Mesothelial cell of epicardium (in vitro differentiated cells): Measurements from ENCODE around the gene RTEL1. TPM values are rescaled to one million over a fixed set of nuclear protein-coding genes. Genes with fewer than 3 reads are reported as not detected.
A peak's percentile ranks its signal among the peaks of the same experiment; 100 is the strongest.
"Not testable (repeated sequence)": the region's sequence is repeated elsewhere in the genome, so short reads cannot be mapped to it uniquely, and the experiment has no call there.

Source experiments
- DNase-seq, 2 experiments: peaks; one replicate each; pipeline ENCODE4 v3.0.0; 2021; ENCODE audit warnings: low spot score in 2 of 2; ENCODE audit not compliant: unreplicated experiment in 2 of 2
- H3K27ac Mint-ChIP-seq: 2 replicates; pipeline ENCODE4 v1.8.0; 2021; ENCODE audit warnings: mixed read lengths
- H3K27me3 Mint-ChIP-seq: 2 replicates; pipeline ENCODE4 v1.8.0; 2021; ENCODE audit warnings: low read depth, mixed read lengths
- H3K36me3 Mint-ChIP-seq: 2 replicates; pipeline ENCODE4 v1.8.0; 2021; ENCODE audit warnings: mixed read lengths
- H3K4me1 Mint-ChIP-seq: 2 replicates; pipeline ENCODE4 v1.8.0; 2021; ENCODE audit warnings: mixed read lengths
- H3K4me3 Mint-ChIP-seq: 2 replicates; pipeline ENCODE4 v1.8.0; 2021; ENCODE audit warnings: mild to moderate bottlenecking, moderate library complexity, mixed read lengths
- H3K9me3 Mint-ChIP-seq: 2 replicates; pipeline ENCODE4 v1.8.0; 2021; ENCODE audit warnings: mixed read lengths
- total RNA-seq: library from RNA; stranded (reverse); gene quantifications from 3 replicates; pipeline ENCODE4 v1.2.1, GENCODE V29; 2021
- TF ChIP-seq, protein P1 (sequence below): fragments of 200-600 bp; sonication (generic); IDR thresholded peaks from one replicate; pipeline ENCODE4 v1.5.0; 2021; ENCODE audit warnings: antibody characterized with exemption; ENCODE audit not compliant: unreplicated experiment

The RTEL1 gene
- total RNA-seq, 1 donor from 2014 or later = 38.7 TPM

GRCh38 chr20:63626424-63627128 is 31.5 kb upstream of the RTEL1 start, which contains the start of gene GMEB2:
TSS of gene GMEB2 (minus strand) at chr20:63627101. CDS start at chr20:63619397, 7,704 bp downstream.
- Mint-ChIP-seq H3K4me1 (peaks cover 13% of the 10 kb centered on the region), H3K4me3 (peak within 1 kb of the TSS; percentile 76), H3K27me3 (no peaks in the 10 kb centered on the region), H3K9me3 (no peaks in the 10 kb centered on the region), H3K27ac (peak within 1 kb of the TSS; percentile 93), H3K36me3 (peaks cover 2% of the 10 kb centered on the region)
- DNase-seq = peak; percentile 69 to 95
- TF ChIP-seq, protein P1, sequence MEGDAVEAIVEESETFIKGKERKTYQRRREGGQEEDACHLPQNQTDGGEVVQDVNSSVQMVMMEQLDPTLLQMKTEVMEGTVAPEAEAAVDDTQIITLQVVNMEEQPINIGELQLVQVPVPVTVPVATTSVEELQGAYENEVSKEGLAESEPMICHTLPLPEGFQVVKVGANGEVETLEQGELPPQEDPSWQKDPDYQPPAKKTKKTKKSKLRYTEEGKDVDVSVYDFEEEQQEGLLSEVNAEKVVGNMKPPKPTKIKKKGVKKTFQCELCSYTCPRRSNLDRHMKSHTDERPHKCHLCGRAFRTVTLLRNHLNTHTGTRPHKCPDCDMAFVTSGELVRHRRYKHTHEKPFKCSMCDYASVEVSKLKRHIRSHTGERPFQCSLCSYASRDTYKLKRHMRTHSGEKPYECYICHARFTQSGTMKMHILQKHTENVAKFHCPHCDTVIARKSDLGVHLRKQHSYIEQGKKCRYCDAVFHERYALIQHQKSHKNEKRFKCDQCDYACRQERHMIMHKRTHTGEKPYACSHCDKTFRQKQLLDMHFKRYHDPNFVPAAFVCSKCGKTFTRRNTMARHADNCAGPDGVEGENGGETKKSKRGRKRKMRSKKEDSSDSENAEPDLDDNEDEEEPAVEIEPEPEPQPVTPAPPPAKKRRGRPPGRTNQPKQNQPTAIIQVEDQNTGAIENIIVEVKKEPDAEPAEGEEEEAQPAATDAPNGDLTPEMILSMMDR = no peak

DNA sequence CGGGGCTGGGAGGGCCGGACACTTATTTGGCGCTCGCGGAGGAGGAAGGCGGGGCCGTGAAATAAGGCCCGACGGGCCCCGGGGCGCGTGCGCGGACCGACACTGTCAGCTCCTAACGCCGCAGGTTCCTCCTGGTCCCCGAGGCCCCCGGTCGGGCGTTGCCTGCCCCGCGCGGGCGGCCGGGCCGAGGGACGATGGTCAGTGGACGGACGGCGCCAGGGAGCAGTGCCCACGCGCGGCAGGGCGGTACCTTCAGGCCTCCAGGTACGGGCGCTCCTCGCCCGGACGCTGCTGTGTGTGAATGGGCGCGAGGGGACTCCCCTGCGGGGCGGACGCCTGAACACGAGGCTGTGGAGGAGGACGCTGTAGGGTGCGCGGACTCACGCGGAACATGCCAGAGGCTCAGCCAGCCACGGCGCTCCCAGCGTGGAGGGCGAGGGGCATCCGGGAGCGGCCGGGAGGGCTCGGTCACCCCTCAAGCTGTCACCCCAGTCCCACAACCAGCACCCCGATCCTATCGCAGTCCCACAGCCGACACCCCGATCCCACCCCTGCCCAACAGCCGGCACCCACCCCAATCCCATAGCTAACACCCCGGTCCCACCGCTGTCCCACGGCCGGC is 30.9 kb upstream of the RTEL1 start:
- Mint-ChIP-seq H3K9me3 (no peaks in the 10 kb centered on the region), H3K4me3 (peak overlapping the region; percentile 76), H3K4me1 (peaks cover 13% of the 10 kb centered on the region), H3K27ac (peak overlapping the region; percentile 64), H3K27me3 (no peaks in the 10 kb centered on the region), H3K36me3 (peaks cover 2% of the 10 kb centered on the region)
- peak in 1 of 2 experiments; percentile 97 for DNase-seq
- TF ChIP-seq, protein P1 = no peak

DNA sequence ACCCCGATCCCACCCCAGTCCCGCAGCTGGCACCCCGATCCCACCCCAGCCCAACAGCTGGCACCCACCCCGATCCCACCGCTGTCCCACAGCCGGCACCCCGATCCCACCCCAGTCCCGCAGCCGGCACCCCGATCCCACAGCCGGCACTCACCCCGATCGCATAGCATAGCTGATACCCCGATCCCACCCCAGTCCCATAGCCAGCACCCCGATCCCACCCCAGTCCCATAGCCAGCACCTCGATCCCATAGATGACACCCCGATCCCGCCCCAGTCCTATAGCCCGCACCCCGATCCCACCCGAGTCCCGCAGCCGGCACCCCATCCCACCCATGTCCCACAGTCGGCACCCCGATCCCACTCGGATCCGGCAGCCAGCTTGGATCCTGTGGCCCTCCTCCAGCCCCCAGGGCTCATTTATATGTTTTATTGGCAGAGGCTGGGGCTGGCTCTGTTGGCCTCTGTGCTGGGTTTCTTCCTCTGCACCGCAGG is 30.3 kb upstream of the RTEL1 start:
- Mint-ChIP-seq H3K36me3 (peaks cover 2% of the 10 kb centered on the region), H3K4me3 (peak overlapping the region; percentile 76), H3K27me3 (no peaks in the 10 kb centered on the region), H3K9me3 (no peaks in the 10 kb centered on the region), H3K4me1 (peaks cover 13% of the 10 kb centered on the region), H3K27ac (peak overlapping the region; percentile 87)
- TF ChIP-seq, protein P1 = no peak
- DNase-seq = no peak

GRCh38 chr20:63628246-63628975 is 29.7 kb upstream of the RTEL1 start:
- TF ChIP-seq, protein P1 = no peak
- H3K27me3 Mint-ChIP-seq = no peaks in the 10 kb centered on the region
- H3K9me3 Mint-ChIP-seq = no peaks in the 10 kb centered on the region
- H3K36me3 Mint-ChIP-seq = peaks cover 2% of the 10 kb centered on the region
- peak overlapping the region; percentile 76 for H3K4me3 Mint-ChIP-seq
- peaks cover 13% of the 10 kb centered on the region for H3K4me1 Mint-ChIP-seq
- H3K27ac Mint-ChIP-seq = peak overlapping the region; percentile 87
- DNase-seq = no peak

DNA sequence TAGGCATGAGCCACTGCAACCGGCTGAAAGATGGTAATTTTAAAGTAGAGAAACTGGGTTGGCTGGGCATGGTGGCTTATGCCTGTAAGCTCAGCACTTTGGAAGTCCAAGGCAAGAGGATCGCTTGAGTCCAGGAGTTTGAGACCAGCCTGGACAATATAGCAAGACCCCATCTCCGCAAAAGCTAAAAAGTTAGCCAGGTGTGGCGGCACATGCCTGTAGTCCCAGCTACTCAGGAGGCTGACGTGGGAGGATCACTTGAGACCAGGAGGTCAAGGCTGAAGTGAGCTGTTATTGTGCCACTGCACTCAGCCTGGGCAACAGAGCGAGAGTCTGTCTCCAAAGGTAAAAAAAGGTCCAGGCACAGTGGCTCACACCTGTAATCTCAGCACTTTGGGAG is 27.2 kb upstream of the RTEL1 start:
- H3K4me3 Mint-ChIP-seq, H3K27me3 Mint-ChIP-seq, DNase-seq, H3K36me3 Mint-ChIP-seq, H3K9me3 Mint-ChIP-seq, H3K27ac Mint-ChIP-seq: not testable (repeated sequence)
- peaks cover 15% of the 10 kb centered on the region for H3K4me1 Mint-ChIP-seq

GRCh38 chr20:63631426-63631825 is 26.7 kb upstream of the RTEL1 start:
- H3K27ac Mint-ChIP-seq = not testable (repeated sequence)
- H3K4me1 Mint-ChIP-seq = peaks cover 15% of the 10 kb centered on the region

More at GRCh38 chr20:63631426-63631825, 26.7 kb upstream of the RTEL1 start:
- DNase-seq, H3K36me3 Mint-ChIP-seq, H3K27me3 Mint-ChIP-seq, H3K4me3 Mint-ChIP-seq, H3K9me3 Mint-ChIP-seq: not testable (repeated sequence)
